HG02981 (cell line): Measurements from ENCODE around the gene ARPC1A.
A peak's percentile ranks its signal among the peaks of the same experiment; 100 is the strongest.
"Not testable (repeated sequence)": the region's sequence is repeated elsewhere in the genome, so short reads cannot be mapped to it uniquely, and the experiment has no call there.

Source experiments
- ATAC-seq: cut with Tn5 transposase; IDR thresholded peaks from one replicate; pipeline ENCODE4 v1.9.1; 2021; ENCODE audit warnings: mild to moderate bottlenecking, moderate library complexity; ENCODE audit not compliant: unreplicated experiment

The ARPC1A gene

GRCh38 chr7:99368750-99369389 lies 43.2 kb downstream of the ARPC1A start:
- ATAC-seq: no peak

- no peak for ATAC-seq
Observed at GRCh38 chr7:99369767-99370391, 44.2 kb downstream of the ARPC1A start.

DNA sequence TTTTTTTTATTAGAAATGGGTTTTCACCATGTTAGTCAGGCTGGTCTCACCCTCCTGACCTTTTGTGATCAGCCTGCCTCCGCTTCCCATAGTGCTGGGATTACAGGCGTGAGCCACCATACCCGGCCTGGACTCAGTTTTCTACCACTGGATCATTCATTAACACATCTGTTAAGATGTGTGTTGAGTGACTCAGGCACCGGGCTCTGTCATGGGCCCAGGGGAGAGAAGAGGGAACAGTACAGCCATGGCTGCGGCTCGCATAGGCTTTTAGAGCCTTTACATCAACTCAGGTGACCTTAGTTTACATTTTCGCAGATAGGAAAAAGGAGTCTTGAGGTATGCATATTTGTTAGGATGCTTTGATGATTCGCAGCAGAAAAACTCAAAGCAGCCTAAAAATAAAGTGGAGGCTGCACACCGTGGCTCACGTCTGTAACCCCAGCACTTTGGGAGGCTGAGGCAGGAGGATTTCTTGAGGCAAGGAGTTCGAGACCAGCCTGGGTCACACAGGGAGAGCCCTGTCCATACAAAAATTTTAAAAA lies 45.8 kb downstream of the ARPC1A start:
- no peak for ATAC-seq

- no peak for ATAC-seq
Observed at GRCh38 chr7:99372275-99373090, 46.8 kb downstream of the ARPC1A start.

DNA sequence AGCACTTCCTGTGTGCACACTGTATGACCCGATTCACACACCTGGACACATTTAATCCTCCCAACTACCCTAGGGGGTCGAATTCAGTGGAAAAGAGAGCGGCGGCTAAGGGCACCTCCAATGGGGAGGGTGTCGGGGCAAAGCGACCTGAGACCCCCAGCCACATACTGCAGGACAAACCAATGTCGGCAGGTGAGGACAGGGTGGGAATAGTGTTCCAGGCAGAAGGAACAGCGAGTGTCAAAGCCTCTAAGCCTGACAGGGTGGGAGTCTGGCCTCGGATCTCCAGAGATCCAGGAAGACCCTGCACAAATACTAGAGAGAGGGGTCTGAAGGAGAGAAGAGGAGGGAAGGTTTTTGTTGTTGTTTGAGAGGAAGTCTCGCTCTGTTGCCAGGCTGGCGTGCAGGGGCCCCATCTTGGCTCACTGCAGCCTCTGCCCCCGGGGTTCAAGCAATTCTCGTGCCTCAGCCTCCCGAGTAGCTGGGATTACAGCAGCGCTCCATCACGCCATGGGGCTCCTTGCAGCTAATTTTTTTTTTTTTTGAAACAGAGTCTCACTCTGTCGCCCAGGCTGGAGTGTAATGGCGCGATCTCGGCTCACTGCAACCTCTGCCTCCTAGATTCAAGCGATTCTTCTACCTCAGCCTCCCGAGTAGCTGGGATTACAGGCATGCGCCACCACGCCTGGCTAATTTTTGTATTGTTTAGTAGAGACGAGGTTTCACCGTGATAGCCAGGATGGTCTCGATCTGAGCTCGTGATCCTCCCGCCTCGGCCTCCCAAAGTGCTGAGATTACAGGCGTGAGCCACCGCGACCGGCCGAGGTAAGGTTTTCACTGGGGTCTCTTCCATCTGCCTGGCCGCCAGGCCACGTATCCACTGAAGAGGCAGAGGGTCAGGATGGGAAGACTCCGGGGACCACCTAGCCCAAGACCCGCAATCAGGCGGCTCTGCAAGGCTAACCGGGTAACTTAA lies 47.7 kb downstream of the ARPC1A start:
- no peak for ATAC-seq

DNA sequence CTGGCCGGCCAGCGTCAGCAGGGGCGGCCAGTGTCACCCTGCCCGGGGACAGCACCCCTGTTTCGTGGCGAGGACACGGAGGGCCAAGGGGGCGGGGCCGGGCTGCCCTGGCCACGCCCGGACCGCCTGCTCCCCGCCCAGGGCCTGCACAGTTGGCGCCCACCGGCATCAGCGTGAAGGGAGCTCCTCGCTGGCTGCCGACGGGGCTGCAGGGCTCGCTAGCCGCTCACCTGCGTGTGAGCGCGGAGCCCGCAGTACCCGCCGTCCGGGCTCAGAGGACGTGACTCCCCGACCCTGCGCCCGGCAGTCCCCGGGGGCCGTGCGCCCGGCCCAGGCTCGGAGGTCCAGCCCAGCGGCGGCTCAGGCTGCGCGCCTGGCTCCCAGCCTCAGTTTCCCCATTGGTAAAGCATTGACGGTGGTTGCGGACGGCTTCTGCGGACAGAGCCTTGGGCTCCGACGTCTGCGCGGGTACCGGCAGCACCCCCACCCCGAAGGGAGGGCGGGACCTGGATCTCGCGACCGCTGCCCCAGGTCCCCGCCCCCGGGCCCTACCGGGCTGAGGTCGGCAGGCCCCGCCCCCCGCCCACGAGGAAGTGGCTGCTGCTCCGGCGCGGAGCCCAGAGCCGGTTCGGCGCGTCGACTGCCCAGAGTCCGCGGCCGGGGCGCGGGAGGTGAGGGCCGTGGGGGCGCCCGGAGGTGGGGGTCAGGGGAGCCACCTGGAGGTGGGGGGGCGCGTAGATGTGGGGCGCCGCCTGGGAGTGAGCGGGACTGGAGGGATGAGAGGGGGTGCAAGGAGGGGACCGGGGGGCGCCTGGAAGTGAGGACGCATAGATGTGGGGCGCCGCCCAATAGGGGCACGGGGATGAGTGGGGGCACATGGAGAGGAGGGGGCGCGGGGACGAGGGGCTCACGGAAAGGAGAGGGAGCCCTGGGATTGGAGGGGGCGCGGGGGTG lies 48.7 kb downstream of the ARPC1A start, which contains the start of gene ARPC1B:
Gene ARPC1B, plus strand, starts transcription at position 620 of the 954 bp plus-strand sequence. CDS start 10,985 bp downstream, outside the sequence.
- ATAC-seq: peak; percentile 54

- peak; percentile 42 for ATAC-seq
Observed at GRCh38 chr7:99375070-99375807, 49.5 kb downstream of the ARPC1A start.

- ATAC-seq: no peak
Observed at GRCh38 chr7:99379043-99379577, 53.4 kb downstream of the ARPC1A start.

GRCh38 chr7:99379693-99380031 lies 54.0 kb downstream of the ARPC1A start:
- not testable (repeated sequence) for ATAC-seq

- peak; percentile 22 for ATAC-seq
Observed at GRCh38 chr7:99380032-99380822, 54.5 kb downstream of the ARPC1A start.

GRCh38 chr7:99380823-99381663 lies 55.3 kb downstream of the ARPC1A start:
- peak; percentile 84 for ATAC-seq

GRCh38 chr7:99381664-99382075 lies 56.0 kb downstream of the ARPC1A start:
- ATAC-seq: no peak

DNA sequence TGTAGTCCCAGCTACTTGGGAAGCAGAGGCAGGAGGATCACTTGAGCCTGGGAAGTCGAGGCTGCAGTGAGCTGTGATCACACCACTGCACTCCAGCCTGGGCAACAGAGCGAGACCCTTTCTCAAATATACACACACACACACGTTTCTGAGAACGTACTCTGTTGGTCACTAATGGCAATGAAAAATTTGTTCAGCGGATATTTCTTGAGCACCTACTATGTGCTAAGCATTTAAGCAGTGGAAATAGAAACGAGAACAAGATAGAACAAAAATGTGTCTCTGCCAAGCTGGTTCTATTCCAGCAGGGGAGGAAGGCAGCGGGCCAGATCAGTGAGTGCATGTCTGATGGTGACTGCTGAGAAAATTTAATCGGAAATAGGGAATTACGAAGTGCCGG lies 57.5 kb downstream of the ARPC1A start:
- ATAC-seq: no peak

DNA sequence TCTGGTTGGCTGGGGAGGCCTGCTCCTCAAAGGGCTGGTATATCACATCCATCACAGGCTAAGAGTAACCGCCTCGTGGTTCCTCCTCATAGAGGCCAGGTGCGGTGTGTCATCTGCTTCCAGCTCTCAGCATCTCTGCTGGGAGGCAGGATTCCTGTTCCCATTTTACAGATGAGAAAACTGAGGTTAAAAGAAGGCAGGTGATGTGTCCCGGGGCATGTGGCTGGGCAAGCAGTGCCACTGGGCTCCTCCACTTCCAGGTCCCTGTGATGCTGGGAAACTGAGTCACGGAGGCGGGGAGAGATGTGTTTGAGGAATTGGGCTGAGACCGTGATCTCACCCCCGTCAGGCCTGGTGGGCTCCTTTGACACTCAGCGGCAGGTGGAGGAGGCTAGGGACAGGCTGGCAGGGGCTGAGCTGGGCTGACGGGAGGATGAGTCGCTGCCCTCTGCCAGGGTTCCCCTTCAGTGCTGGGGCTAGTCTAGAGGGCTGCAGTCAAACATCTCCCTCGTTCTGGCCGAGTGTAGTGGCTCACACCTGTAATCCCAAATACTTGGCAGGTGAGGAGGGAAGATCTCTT lies 58.2 kb downstream of the ARPC1A start:
- no peak for ATAC-seq

DNA sequence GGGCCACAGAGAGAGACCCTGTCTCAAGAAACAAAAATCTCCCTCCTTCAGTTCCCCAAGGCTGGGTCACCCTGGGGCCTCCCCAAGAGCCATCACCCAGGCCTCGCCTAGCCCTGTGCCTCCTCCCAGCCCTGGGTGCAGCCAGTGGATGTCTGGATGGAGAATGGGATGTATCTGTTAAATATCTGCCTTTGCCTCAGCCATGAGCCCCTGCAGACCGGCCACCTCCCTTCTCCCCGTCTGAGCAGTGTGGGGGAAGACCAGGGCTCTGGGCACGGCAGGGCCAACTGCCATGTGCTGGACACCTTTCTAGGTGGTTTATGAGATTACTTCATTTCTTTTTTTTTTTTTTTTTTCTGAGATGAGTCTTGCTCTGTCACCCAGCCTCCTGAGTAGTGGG lies 58.8 kb downstream of the ARPC1A start:
- ATAC-seq: no peak

GRCh38 chr7:99385564-99385963 lies 59.9 kb downstream of the ARPC1A start:
- ATAC-seq: no peak
